Neural cell (in vitro differentiated cells): ENCODE data around the gene NTRK1. TPM values are rescaled to one million over a fixed set of nuclear protein-coding genes. Genes with fewer than 3 reads are reported as not detected.
A peak's percentile ranks its signal among the peaks of the same experiment; 100 is the strongest.

Experiments
- H2AFZ ChIP-seq: fragments of 200-600, 300-800 bp; sonication (generic), shearing (Covaris generic); 2 replicates; pipeline ENCODE4 v1.6.0; 2014; ENCODE audit warnings: low read depth, mild to moderate bottlenecking, antibody characterized with exemption, low read length, moderate library complexity
- H3F3A ChIP-seq: fragments of 200-600 bp; shearing (Covaris generic); 2 replicates; pipeline ENCODE4 v1.6.1; 2016; ENCODE audit warnings: mild to moderate bottlenecking, moderate library complexity, mixed read lengths, antibody characterized with exemption, low read length; ENCODE audit not compliant: insufficient read depth, poor library complexity, severe bottlenecking
- H3K27ac ChIP-seq: fragments of 200-600, 300-800 bp; sonication (generic), shearing (Covaris generic); 2 replicates; pipeline ENCODE4 v1.5.1; 2014; ENCODE audit warnings: mild to moderate bottlenecking, low read length, moderate library complexity
- H3K27me3 ChIP-seq: fragments of 300-800, 200-600 bp; sonication (generic), shearing (Covaris generic); 2 replicates; pipeline ENCODE4 v1.6.0; 2014; ENCODE audit warnings: mild to moderate bottlenecking, low read depth, low read length, moderate library complexity; ENCODE audit not compliant: insufficient read depth
- H3K36me3 ChIP-seq: fragments of 300-800, 200-600 bp; sonication (generic), shearing (Covaris generic); 2 replicates; pipeline ENCODE4 v1.5.1; 2014; ENCODE audit warnings: mild to moderate bottlenecking, antibody characterized with exemption, low read length, moderate library complexity; ENCODE audit not compliant: insufficient read depth
- H3K4me2 ChIP-seq: fragments of 300-800, 200-600 bp; sonication (generic), shearing (Covaris generic); 2 replicates; pipeline ENCODE4 v1.6.0; 2014; ENCODE audit warnings: mild to moderate bottlenecking, low read length
- H3K4me3 ChIP-seq: fragments of 300-800, 200-600 bp; sonication (generic), shearing (Covaris generic); 2 replicates; pipeline ENCODE4 v1.5.1; 2014; ENCODE audit warnings: mild to moderate bottlenecking, low read length, moderate library complexity
- H3K79me2 ChIP-seq: fragments of 200-600 bp; shearing (Covaris generic); replicated peaks from 2 replicates; pipeline ENCODE4 v1.6.0; 2014; ENCODE audit warnings: mild to moderate bottlenecking, low read length, moderate library complexity; ENCODE audit not compliant: insufficient read depth
- H3K9ac ChIP-seq: fragments of 300-800, 200-600 bp; sonication (generic), shearing (Covaris generic); 2 replicates; pipeline ENCODE4 v1.6.1; 2016; ENCODE audit warnings: mild to moderate bottlenecking, low read length, mixed read lengths
- H3K9me2 ChIP-seq: fragments of 200-600 bp; shearing (Covaris generic); 2 replicates; pipeline ENCODE4 v1.6.1; 2016; ENCODE audit warnings: mild to moderate bottlenecking, low read length, mixed read lengths; ENCODE audit not compliant: insufficient read depth
- H3K9me3 ChIP-seq: fragments of 200-600, 300-800 bp; sonication (generic), shearing (Covaris generic); 2 replicates; pipeline ENCODE4 v1.6.1; 2016; ENCODE audit warnings: mild to moderate bottlenecking, mixed run types, low read length, moderate library complexity, mixed read lengths
- H4K20me1 ChIP-seq: fragments of 200-600 bp; shearing (Covaris generic); 2 replicates; pipeline ENCODE4 v1.6.1; 2016; ENCODE audit warnings: mild to moderate bottlenecking, mixed run types; ENCODE audit not compliant: insufficient read depth
- EP300 ChIP-seq: fragments of 450-650 bp; conservative IDR thresholded peaks from 2 replicates; pipeline ENCODE4 v1.6.1; 2014; ENCODE audit warnings: antibody characterized with exemption, mild to moderate bottlenecking, moderate library complexity; ENCODE audit not compliant: poor library complexity, severe bottlenecking
- EZH2 ChIP-seq: fragments of 200-600, 300-800 bp; shearing (Covaris generic), sonication (generic); IDR thresholded peaks from 2 replicates; pipeline ENCODE4 v1.6.1; 2014; ENCODE audit warnings: antibody characterized with exemption, low read length, borderline replicate concordance, mild to moderate bottlenecking; ENCODE audit not compliant: insufficient read depth, poor library complexity, severe bottlenecking
- MXI1 ChIP-seq: fragments of 450-650 bp; conservative IDR thresholded peaks from 2 replicates; pipeline ENCODE4 v1.6.1; 2014; ENCODE audit warnings: antibody characterized with exemption, mild to moderate bottlenecking; ENCODE audit not compliant: poor library complexity, severe bottlenecking
- POLR2AphosphoS5 ChIP-seq: IDR thresholded peaks from 2 replicates; pipeline ENCODE4 v1.6.1; 2012
- RAD21 ChIP-seq: fragments of 450-650 bp; conservative IDR thresholded peaks from 2 replicates; pipeline ENCODE4 v1.6.1; 2014; ENCODE audit warnings: antibody characterized with exemption, mild to moderate bottlenecking, moderate library complexity
- SMC3 ChIP-seq: fragments of 450-650 bp; conservative IDR thresholded peaks from 2 replicates; pipeline ENCODE4 v1.6.1; 2014; ENCODE audit warnings: antibody characterized with exemption, mild to moderate bottlenecking, moderate library complexity; ENCODE audit not compliant: poor library complexity
- TAF1 ChIP-seq: IDR thresholded peaks from 2 replicates; pipeline ENCODE4 v1.6.1; 2012; ENCODE audit warnings: low read depth
- polyA plus RNA-seq: library from polyadenylated mRNA; depleted of rRNA; stranded (reverse); fragments of >200 nt; gene quantifications from 2 replicates; pipeline ENCODE4 v1.2.3, GENCODE V29; 2014
- TF ChIP-seq, protein P1 (sequence below): IDR thresholded peaks from 2 replicates; pipeline ENCODE4 v1.6.1; 2012; ENCODE audit warnings: borderline replicate concordance
- TF ChIP-seq, protein P2 (sequence below): fragments of 450-650 bp; IDR thresholded peaks from 2 replicates; pipeline ENCODE4 v1.5.1; 2014; ENCODE audit warnings: antibody characterized with exemption, mild to moderate bottlenecking, moderate library complexity; ENCODE audit not compliant: poor library complexity, severe bottlenecking

NTRK1 gene
- polyA plus RNA-seq, 1 donor from 2014 or later, result 4.9 TPM

DNA sequence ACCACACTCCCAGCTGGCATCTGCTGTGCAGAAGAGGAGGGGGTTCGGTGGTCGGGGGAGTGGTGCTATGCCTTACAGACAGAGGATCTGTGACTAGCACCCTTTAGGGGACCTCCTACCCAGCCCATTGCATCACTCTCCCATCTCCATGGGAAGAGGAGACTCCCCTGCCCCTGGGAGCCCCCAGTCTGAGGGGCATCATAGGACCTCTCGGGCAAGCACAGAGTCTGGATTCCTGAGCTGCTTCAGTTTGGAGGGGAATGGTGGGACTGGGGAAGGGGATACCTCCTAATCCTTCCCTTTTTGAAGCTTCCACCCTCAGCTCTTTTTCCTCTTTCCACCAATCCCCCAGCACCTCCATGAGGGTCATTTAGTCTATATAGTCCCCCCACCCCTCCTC, 3.1 kb upstream of the NTRK1 start:
- no peaks in the 10 kb centered on the region for H3K9me2 ChIP-seq
- H3K4me3 ChIP-seq, result no peak overlapping the region

DNA sequence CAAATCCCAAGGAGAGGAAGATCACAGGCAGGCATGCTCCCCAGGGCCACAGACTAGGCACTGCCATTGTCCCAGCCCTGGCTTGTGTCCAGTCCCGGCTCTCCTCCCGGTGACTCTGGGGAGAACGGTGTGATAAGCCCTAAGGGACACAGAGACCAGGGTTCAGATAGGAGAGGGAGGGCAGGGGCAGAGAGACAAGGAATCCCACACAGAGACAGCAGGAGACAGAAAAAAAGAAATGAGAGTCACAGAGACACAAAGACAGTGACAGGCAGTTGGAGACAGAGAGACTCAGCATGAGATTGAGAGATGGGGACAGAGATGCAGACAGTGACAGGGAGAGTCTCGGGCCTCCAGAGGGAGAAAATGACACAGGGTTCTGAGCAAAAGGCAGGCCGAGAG, 2.1 kb upstream of the NTRK1 start:
- peak overlapping the region; percentile 64 for H3K4me3 ChIP-seq
- H4K20me1 ChIP-seq, result no peaks in the 10 kb centered on the region
- peaks cover 56% of the 10 kb centered on the region for H3K27me3 ChIP-seq
- no peak overlapping the region for H2AFZ ChIP-seq
- H3K9me2 ChIP-seq, result no peaks in the 10 kb centered on the region
- TF ChIP-seq, protein P1, sequence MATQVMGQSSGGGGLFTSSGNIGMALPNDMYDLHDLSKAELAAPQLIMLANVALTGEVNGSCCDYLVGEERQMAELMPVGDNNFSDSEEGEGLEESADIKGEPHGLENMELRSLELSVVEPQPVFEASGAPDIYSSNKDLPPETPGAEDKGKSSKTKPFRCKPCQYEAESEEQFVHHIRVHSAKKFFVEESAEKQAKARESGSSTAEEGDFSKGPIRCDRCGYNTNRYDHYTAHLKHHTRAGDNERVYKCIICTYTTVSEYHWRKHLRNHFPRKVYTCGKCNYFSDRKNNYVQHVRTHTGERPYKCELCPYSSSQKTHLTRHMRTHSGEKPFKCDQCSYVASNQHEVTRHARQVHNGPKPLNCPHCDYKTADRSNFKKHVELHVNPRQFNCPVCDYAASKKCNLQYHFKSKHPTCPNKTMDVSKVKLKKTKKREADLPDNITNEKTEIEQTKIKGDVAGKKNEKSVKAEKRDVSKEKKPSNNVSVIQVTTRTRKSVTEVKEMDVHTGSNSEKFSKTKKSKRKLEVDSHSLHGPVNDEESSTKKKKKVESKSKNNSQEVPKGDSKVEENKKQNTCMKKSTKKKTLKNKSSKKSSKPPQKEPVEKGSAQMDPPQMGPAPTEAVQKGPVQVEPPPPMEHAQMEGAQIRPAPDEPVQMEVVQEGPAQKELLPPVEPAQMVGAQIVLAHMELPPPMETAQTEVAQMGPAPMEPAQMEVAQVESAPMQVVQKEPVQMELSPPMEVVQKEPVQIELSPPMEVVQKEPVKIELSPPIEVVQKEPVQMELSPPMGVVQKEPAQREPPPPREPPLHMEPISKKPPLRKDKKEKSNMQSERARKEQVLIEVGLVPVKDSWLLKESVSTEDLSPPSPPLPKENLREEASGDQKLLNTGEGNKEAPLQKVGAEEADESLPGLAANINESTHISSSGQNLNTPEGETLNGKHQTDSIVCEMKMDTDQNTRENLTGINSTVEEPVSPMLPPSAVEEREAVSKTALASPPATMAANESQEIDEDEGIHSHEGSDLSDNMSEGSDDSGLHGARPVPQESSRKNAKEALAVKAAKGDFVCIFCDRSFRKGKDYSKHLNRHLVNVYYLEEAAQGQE, result no peak
- TF ChIP-seq SMC3, result no peak
- no peak for TF ChIP-seq EZH2
- no peak for TF ChIP-seq MXI1
- peak; percentile 16 for TF ChIP-seq EP300
- no peak overlapping the region for H3K27ac ChIP-seq
- H3F3A ChIP-seq, result no peaks in the 10 kb centered on the region
- no peaks in the 10 kb centered on the region for H3K79me2 ChIP-seq
- no peaks in the 10 kb centered on the region for H3K36me3 ChIP-seq
- H3K9ac ChIP-seq, result peak overlapping the region; percentile 45
- no peaks in the 10 kb centered on the region for H3K9me3 ChIP-seq
- no peak overlapping the region for H3K4me2 ChIP-seq

More for the DNA sequence above, 3.1 kb upstream of the NTRK1 start:
- H3K27me3 ChIP-seq, result peaks cover 47% of the 10 kb centered on the region
- H3K9me3 ChIP-seq, result no peaks in the 10 kb centered on the region
- no peaks in the 10 kb centered on the region for H4K20me1 ChIP-seq
- no peaks in the 10 kb centered on the region for H3F3A ChIP-seq
- no peak overlapping the region for H3K27ac ChIP-seq
- no peak overlapping the region for H3K9ac ChIP-seq
- no peak overlapping the region for H3K4me2 ChIP-seq
- no peaks in the 10 kb centered on the region for H3K79me2 ChIP-seq
- no peak overlapping the region for H2AFZ ChIP-seq
- TF ChIP-seq RAD21 (no peak), EZH2 (no peak), TAF1 (no peak), EP300 (no peak), POLR2AphosphoS5 (no peak), MXI1 (no peak), SMC3 (no peak)
- TF ChIP-seq, protein P1, result no peak
- TF ChIP-seq, protein P2, sequence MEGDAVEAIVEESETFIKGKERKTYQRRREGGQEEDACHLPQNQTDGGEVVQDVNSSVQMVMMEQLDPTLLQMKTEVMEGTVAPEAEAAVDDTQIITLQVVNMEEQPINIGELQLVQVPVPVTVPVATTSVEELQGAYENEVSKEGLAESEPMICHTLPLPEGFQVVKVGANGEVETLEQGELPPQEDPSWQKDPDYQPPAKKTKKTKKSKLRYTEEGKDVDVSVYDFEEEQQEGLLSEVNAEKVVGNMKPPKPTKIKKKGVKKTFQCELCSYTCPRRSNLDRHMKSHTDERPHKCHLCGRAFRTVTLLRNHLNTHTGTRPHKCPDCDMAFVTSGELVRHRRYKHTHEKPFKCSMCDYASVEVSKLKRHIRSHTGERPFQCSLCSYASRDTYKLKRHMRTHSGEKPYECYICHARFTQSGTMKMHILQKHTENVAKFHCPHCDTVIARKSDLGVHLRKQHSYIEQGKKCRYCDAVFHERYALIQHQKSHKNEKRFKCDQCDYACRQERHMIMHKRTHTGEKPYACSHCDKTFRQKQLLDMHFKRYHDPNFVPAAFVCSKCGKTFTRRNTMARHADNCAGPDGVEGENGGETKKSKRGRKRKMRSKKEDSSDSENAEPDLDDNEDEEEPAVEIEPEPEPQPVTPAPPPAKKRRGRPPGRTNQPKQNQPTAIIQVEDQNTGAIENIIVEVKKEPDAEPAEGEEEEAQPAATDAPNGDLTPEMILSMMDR, result no peak
- no peaks in the 10 kb centered on the region for H3K36me3 ChIP-seq
